Keratinocyte (primary cell): ENCODE data around the gene TMPRSS3.

ENCODE experiments used
- EZH2 ChIP-seq: IDR thresholded peaks from one replicate; pipeline ENCODE4 v1.6.1; 2012; ENCODE audit warnings: inconsistent platforms, mild to moderate bottlenecking, low read length, moderate library complexity
- TF ChIP-seq, protein P1 (sequence below), 3 experiments: IDR thresholded peaks in 1 of 3; conservative IDR thresholded peaks in 1 of 3; optimal IDR thresholded peaks in 1 of 3; 2 replicates in 2 of 3; 3 replicates in 1 of 3; pipeline versions ENCODE3 to v1.5.1; 2011; ENCODE audit warnings: low read length in 3 of 3, mild to moderate bottlenecking in 3 of 3, moderate library complexity in 2 of 3, control low read depth in 1 of 3, inconsistent platforms in 1 of 3; ENCODE audit not compliant: insufficient read depth in 2 of 3; ENCODE audit errors: extremely low read depth in 1 of 3

DNA sequence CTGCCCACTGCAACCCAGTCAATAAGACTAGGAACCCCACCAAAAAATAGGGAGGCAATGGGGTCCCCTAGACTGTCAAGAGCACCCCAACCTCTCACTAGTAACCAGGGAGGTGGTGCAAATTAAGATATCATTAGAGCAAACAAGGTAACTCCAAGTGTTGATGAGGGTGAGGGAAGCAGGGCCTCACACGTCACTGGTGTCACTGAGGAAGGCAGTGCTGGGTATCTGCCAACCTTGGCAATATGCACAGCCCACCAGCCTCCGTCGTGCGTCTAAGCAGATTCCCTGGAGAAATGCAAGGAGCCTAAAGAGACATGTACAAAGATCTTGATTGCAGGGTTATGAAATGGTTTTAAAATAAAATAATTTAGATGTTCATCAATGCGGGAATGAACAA is 11.6 kb upstream of the TMPRSS3 start:
- TF ChIP-seq, protein P1, sequence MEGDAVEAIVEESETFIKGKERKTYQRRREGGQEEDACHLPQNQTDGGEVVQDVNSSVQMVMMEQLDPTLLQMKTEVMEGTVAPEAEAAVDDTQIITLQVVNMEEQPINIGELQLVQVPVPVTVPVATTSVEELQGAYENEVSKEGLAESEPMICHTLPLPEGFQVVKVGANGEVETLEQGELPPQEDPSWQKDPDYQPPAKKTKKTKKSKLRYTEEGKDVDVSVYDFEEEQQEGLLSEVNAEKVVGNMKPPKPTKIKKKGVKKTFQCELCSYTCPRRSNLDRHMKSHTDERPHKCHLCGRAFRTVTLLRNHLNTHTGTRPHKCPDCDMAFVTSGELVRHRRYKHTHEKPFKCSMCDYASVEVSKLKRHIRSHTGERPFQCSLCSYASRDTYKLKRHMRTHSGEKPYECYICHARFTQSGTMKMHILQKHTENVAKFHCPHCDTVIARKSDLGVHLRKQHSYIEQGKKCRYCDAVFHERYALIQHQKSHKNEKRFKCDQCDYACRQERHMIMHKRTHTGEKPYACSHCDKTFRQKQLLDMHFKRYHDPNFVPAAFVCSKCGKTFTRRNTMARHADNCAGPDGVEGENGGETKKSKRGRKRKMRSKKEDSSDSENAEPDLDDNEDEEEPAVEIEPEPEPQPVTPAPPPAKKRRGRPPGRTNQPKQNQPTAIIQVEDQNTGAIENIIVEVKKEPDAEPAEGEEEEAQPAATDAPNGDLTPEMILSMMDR (optimal IDR thresholded peaks at IDR 0.05 in 1 of 3, IDR thresholded peaks at IDR 0.05 in 1 of 3, conservative IDR thresholded peaks at IDR 0.05 in 1 of 3; ENCODE audit: extremely low read depth in 1 of 3, insufficient read depth in 2 of 3, low read length in 3 of 3), result no peak
- TF ChIP-seq EZH2, result no peak
